GM12873 (cell line): ENCODE data around the gene KCNJ6.

Source experiments
- CTCF ChIP-seq: IDR thresholded peaks from 2 replicates; pipeline ENCODE4 v1.5.1; 2012; ENCODE audit warnings: low read depth, mild to moderate bottlenecking, moderate library complexity, low read length, control low read depth; ENCODE audit not compliant: insufficient read depth; ENCODE audit errors: missing control alignments

The KCNJ6 gene

GRCh38 chr21:37742532-37742931 is 173.7 kb downstream of the KCNJ6 start:
- no peak for TF ChIP-seq CTCF

- TF ChIP-seq CTCF, result no peak
Observed at GRCh38 chr21:37742115-37742514, 174.1 kb downstream of the KCNJ6 start.

- TF ChIP-seq CTCF, result no peak
Observed at GRCh38 chr21:37737996-37738395, 178.3 kb downstream of the KCNJ6 start.

- no peak for TF ChIP-seq CTCF
Observed at GRCh38 chr21:37737507-37737906, 178.8 kb downstream of the KCNJ6 start.

- no peak for TF ChIP-seq CTCF
Observed at GRCh38 chr21:37734846-37735245, 181.4 kb downstream of the KCNJ6 start.

- no peak for TF ChIP-seq CTCF
Observed at GRCh38 chr21:37732927-37733326, 183.3 kb downstream of the KCNJ6 start.

- TF ChIP-seq CTCF, result no peak
Observed at GRCh38 chr21:37724201-37724600, 192.1 kb downstream of the KCNJ6 start.
